HG03575 (cell line): ENCODE data around the gene LAIR2.
"Not testable (repeated sequence)": the region's sequence is repeated elsewhere in the genome, so short reads cannot be mapped to it uniquely, and the experiment has no call there.

Experiments
- ATAC-seq: cut with Tn5 transposase; IDR thresholded peaks from one replicate; pipeline ENCODE4 v1.9.1; 2021; ENCODE audit not compliant: unreplicated experiment, insufficient number of reproducible peaks, low FRiP score; ENCODE audit errors: extremely low read depth

The LAIR2 gene

DNA sequence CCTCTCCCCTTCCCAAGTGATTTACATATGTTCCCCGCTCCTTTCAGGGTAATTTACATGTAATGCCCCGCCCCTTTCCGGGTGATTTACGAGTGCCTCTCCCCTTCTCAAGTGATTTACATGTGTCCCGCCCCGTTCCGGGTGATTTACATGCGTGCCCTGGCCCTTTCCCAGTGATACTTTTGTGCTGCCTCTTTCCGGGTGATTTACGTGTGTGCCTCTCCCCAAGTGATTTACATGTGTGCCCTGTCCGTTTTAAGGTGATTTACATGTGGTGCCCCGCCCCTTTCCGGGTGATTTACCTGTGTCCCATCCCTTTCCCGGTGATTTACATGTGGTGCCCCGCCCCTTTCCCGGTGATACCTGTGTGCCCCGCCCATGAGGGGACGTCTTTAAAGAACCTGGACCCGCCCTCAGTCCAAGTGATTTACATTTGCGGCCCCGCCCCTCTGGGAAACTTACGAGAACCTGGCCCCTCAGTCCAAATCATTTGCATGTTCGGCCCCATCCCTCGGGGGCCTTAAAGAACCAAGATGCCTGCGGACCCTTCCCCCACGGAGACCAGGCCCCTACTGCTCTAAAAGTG lies 38.5 kb upstream of the LAIR2 start:
- peak; percentile 27 for ATAC-seq

DNA sequence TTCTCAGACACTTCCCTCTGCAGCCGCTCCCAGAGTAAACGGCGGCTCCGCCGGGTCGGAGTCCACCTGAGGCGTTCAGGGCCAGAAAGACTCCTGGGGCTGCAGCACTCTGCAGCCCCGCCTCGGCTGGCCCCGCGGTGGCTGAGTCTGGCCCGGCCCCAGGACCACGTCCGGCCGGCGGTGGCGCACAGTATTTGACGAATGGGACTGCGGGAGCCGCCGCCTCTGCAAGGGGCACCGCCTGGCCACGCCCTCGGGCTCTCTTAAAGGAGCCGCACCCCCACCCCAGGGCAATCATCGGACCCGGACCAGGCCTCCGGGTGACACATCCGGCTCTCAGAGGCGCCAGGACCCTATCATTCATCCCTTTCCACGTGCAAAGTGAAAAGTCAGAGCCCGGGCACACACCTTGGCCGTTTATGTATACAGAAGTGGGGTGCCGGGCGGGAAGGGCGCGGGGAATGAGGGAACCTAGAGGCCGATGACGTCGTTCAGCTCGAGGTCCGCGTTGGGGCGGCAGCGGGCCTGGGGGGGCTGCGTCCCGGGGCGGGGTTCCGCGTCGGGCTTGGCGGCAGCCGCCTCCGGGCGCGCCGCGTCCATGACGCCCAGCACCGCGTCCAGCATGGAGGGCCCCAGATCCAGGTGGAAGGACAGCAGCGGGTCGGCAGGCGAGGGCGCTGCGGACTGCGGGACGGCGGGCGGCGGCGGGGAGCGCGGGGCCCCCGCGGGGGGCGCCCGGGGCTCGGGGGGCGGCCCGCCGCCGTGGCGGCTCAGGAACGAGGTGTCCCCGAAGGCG lies 37.8 kb upstream of the LAIR2 start:
- ATAC-seq: peak; percentile 5

DNA sequence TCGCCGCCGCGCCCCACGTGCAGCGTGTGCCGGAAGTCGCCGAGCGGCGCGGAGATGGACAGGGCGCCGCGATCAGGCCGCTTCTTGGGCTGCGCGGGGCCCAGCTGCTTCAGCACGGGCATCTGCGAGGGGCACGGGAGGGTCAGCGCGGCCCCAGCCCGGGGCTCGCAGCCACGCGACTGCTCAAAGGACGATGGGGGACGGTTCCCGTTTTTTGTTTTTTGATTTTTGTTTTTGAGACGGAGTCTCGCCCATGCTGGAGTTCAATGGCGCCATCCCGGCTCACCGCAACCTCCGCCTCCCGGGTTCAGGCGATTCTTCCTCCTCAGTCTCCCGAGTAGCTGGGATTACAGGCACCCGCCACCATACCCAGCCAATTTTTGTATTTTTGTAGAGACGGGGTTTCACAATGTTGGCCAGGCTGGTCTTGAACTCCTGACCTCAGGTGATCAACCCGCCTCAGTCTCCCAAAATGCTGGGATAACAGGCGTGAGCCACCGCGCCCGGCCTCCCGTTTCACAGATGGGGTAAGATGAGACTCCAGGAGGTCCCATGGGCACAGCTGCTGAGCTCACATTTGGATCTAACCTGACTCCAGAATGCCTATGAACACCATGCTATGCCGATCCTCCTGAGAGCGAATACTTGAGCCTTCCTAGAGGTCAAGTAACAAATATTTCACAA lies 37.1 kb upstream of the LAIR2 start:
- no peak for ATAC-seq

DNA sequence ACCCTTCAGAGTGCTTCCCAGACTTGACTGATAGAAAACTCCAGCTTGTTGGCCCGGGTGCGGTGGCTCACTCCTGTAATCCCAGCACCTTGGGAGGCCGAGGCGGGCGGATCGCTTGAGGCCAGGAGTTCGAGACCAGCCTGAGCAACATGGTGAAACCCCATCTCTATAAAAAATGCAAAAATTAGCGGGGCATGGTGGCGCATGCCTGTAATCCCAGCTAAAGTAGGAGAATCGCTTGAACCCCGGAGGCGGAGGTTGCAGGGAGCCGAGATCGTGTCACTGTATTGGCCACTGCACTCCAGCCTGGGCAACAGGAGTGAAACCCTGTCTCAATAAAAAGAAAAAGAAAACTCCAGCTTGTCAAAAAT lies 36.5 kb upstream of the LAIR2 start:
- ATAC-seq: not testable (repeated sequence)

DNA sequence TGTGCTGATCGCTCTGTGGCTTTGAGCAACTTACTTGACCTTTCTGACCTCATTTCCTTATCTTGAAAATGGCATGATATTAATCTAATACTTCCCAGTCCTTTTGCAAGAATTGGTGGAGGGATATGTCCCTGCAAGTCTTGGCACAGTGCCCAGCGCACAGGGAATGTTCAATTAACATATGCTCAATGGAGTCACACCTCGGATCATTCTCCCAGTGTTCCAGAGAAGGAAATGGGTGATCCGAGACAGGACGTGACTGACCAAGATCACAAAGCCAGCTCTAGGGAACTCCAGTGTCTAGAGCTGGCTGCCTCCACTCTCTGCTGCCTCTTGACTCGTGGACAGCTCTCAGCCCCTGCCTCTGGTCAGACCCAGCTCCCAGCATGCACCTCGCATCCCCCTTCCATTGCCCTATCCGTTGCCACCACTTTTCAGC lies 33.1 kb upstream of the LAIR2 start:
- ATAC-seq: no peak

DNA sequence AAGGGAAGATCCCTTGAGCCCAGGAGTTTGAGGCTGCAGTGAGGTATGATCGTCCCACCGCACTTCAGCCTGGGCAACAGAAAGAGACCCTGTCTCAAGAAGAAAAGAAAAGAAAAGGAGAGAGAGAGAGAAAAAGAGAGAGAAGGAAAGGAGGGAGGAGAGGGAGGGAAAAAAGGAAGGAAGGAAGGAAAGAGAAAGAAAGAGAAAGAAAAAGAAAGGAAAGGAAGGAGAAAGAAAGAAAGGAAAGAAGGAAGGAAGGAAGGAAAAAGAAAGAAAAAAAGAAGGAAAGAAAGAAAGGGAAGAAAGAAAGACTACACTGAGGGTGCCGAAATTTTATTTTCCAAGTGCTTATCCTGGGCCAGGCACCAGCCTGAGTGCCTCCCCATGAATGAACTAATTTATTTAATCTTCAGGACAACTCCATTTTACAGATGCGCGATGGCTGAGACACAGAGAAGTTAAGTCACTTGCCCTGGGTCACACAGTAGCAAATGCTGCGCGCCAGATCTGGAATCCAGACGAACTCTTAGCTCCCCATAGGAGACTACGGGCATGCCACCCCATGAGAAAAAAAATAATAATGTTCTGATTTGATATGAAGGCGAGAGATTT lies 32.2 kb upstream of the LAIR2 start:
- no peak for ATAC-seq

DNA sequence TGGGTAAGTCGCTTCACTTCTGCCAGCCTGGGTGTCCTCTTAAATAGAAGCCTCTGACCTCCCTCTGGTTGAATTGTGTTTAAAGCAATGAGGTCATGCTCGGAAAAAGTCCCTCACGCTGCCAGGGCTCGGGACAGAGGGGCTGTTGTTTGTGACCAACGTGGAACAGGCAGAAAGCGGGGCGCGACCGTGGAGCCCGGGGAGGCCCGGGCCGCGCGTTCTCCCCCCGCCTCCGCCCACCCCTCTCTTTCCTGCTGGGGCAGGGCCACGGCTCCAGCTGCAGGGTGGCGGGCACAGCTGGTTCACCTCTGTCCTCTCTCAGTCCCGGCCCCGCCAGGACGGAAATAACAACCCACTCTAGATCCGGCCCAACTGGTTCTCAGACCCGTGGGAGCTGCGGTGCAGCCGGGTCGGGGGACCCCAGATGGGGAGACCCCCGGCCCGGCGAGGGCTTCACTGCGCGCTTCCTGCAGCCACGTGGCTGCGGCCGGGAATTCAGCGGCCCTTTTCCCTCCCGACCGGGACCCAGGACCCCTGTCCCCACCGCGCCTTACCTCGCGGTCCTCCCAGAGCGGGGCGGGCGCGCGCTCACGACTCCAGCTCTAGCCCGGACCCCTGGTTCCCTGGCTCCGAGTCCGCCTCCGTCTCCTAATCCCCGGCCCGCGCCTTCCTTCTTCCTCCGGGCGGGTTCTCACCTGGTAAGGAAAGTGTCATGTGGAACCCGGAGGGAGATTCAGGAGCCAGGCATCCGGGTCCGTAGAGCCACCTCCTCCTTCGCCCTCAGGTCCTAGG lies 31.4 kb upstream of the LAIR2 start:
- no peak for ATAC-seq

DNA sequence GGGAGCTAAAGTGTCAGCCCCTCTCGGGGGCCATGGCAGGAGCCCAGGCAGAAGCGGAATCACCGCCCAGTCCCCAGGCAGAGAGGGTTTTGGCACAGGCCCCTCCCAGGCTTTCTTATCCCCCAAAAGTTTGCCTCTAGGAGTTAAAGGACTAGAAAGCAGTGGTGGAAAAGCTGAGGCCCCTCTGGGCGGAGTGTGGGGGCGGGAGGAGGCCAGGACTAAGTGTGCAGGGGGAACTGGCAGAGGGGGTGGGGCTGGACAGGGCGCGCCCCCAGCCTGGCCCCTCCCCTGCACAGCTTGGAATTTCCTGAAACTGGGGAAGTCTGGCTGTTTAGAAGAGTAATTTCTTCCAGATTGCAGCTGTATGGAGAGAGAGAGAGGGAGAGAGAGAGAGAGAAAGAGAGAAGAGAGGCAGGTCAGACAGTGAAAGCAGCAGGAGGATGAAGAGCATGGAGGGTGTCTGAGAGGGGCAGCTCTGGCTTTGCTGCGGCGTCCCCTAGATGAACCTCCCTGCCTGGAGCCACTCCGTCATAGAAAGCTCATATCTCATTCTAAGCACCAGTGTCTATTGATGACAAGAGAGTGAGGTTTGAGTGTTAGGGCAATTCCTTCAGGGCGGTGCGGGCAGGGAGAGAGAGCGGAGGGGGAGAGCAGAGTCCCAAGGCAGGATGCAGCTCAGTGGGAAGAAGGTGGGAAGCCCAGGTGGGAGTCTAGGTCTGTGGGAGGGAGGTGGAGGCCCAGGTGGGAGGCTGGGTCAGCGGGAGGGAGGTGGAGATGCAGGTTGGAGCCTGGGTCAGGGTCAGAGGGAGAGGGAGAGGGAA lies 29.4 kb upstream of the LAIR2 start, which contains the start of gene CDC42EP5:
Gene CDC42EP5, minus strand, starts transcription at position 226 of the 821 bp plus-strand sequence. CDS start 7,749 bp downstream, outside the sequence.
- ATAC-seq: no peak

DNA sequence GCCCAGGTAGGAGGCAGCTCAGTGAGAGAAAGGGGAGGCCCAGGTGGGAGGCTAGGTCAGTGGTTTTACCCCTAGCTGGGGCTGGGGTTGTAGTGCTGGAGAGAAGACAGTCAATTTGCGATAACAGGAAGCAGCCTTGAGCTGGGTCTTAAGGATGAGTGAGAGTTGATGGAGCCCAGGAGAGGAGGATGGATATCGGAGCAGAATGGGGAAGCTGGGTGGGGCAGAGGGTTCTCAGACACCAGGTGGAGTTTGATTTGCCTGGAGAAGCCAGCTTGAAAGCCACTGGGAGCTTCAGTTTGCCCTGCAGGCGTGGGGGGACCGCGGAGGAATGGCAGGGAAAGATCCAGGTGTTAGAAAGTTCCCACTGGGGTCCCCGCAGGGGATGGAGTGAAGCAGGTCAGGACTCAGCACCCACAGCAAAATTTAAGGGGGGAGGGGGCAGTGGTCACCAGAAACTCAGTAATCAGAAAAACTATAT lies 28.7 kb upstream of the LAIR2 start:
- no peak for ATAC-seq

DNA sequence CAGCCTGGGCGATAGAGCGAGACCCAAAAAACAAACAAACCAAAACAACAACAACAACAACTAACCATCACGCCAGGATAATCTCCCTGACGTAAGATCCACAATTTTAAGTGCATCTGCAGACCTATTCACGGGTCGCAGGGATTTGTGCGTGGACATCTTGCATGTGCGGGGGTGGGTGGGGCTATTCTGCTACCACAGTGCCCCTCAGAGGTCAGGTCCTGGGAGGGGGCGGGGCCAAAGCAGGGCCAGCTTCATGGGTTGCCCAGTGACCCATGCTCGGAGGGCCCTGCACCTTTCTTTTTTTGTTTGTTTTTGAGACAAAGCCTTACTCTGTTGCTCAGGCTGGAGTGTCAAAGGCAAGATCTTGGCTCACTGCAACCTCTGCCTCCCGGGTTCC lies 26.9 kb upstream of the LAIR2 start:
- ATAC-seq: no peak

DNA sequence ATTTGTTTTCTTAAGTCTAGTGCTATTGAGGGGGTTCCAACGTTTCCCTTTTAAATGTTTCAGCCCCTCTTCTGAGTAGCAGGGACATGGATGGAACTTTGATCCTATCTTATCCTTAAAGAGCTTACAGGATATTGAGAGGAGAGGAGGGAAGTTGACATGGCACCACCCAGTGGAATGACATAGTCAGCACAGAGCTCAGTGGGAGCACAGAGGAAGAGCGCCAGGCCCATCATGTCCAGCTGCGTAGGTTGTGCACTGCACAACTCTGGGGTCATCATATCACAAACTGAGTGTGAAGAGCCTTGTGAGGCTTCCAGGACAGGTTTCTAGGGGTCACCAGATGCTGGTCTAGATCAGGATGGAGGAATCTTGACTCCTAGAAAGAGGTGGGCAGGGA lies 25.0 kb upstream of the LAIR2 start:
- no peak for ATAC-seq

DNA sequence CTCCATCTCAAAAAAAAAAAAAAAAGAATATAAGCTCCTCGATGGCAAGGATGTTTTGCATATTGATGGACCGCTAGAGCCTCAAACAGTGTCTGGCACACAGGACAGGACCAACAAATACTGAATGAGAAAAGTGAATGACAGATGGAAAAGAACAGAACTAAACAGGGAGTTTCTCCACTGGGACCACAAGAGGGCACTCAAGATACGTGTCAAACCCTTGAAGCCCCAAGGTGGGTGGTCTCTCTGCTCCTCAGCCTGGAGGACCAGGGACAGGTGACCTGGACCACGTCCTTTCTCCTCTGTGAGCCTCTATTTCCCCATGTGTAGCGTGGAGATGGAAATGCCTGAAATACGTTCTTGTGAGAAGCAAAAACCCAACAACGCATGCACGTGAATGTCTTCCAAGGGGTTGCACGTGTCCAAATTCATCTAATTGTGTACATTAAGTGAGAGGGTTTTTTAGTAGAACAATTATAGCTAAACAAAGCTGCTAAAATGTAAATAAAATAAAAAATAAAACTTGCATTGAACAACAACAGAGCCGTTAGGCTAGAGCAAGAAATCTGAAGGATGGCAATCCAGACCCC lies 23.9 kb upstream of the LAIR2 start:
- ATAC-seq: no peak

DNA sequence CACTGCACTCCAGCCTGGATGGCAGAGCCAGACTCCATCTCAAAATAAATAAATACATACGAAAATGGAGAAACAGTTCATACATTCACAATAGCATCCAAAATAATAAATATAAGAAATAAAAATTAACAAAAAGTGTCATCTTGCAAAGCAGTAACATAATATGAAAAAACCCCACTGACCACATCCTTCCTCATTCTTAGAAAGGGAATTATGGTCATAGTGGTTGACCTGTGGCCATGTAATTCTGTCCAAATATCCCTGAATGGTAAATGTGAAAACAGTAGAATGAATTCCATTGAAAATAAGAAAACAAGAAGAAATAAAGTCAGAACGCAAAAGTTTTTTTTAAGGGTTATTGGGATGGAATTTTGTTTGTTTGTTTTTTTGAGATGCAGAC lies 22.6 kb upstream of the LAIR2 start:
- no peak for ATAC-seq

DNA sequence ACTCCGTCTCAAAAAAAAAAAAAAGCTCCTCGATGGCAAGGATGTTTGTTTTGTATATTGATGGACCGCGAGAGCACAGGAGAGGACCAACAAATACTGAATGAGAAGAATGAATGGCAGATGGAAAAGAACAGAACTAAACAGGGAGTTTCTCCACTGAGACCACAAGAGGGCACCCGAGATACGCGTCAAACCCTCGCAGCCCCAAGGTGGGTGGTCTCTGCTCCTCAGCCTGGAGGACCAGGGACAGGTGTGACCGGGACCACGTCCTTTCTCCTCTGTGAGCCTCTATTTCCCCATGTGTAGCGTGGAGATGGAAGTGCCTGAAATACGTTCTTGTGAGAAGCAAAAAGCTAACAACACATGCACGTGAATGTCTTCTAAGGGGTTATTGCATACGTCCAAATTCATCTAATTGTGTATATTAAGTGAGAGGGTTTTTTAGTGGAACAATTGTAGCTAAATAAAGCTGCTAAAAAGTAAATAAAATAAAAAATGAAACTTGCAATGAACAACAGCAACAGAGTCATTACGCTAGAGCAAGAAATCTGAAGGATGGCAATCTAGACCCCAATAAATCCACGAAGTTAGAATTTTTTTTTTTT lies 21.2 kb upstream of the LAIR2 start:
- ATAC-seq: no peak

DNA sequence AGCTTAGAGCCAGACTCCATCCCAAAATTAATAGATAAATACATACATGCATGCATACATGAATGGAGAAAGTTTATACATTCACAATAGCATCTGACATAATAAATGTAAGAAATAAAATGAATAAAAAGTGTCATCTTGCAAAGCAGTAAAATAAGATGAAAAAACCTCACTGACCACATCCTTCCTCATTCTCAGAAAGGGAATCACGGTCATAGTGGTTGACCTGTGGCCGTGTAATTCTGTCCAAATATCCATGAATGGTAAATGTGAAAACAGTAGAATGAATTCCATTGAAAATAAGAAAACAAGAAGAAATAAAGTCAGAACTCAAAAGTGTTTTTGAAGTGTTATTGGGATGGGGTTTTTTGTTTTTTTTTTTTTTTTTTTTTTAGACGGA lies 19.7 kb upstream of the LAIR2 start:
- ATAC-seq: no peak

DNA sequence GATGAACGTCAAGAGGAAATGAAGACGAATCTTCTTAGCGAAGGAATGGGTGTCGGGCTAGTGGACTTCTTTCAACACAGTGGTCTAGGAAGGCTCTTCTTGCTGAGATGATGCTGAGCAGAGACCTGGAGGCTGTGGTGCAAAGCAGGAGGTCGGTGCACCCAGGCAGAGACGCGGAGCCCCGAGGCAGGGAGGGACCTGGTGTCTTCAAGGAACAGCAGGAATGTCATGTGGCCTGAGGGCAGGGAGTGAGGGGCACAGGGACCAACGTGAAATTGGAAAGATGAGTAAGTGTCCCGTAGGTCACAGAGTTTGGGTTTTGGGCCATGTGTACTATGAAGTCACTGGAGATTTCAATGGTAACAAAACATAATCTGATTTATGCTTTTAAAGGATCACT lies 18.2 kb upstream of the LAIR2 start:
- no peak for ATAC-seq

DNA sequence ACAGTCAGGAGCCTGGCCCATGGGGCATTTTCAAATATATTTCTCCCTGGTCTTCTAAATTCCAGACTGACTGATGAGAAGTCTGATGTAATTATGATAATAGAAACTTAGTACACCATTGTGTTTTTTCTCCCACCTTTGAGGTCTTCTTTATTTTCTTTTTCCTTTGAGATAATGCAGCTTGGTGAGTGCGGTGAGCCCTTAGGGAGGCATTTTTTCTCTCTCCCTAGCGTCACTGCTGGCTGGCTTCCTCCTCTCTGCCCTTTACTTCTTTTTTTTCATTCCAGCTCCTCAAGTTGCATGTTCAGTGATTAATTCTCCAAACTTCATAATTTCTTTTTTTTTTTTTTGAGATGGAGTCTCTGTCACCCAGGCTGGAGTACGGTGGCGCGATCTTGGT lies 16.8 kb upstream of the LAIR2 start:
- no peak for ATAC-seq
